Neuronal stem cell (in vitro differentiated cells): ENCODE data around the gene EPHA6.

ENCODE experiments used
- DNase-seq: peaks from one replicate; pipeline ENCODE4 v3.0.0-alpha.2; 2013; ENCODE audit warnings: low spot score
- H2AFZ ChIP-seq: one replicate; pipeline ENCODE4 v1.6.1; 2013; ENCODE audit warnings: mild to moderate bottlenecking, low read length, inconsistent platforms
- H2AK5ac ChIP-seq: 2 replicates; pipeline ENCODE4 v1.6.1; 2013; ENCODE audit warnings: low read depth, mild to moderate bottlenecking, inconsistent platforms, low read length, moderate library complexity, mixed read lengths
- H2BK120ac ChIP-seq: 2 replicates; pipeline ENCODE4 v1.6.1; 2013; ENCODE audit warnings: low read depth, mild to moderate bottlenecking, inconsistent platforms, low read length, moderate library complexity, mixed read lengths
- H2BK12ac ChIP-seq: one replicate; pipeline ENCODE4 v1.6.1; 2013; ENCODE audit warnings: low read length, inconsistent platforms
- H2BK15ac ChIP-seq: 2 replicates; pipeline ENCODE4 v1.6.1; 2013; ENCODE audit warnings: mild to moderate bottlenecking, low read length, inconsistent platforms, mixed read lengths
- H2BK5ac ChIP-seq: one replicate; pipeline ENCODE4 v1.6.1; 2013; ENCODE audit warnings: inconsistent platforms, mild to moderate bottlenecking, low read length, moderate library complexity
- H3K14ac ChIP-seq: one replicate; pipeline ENCODE4 v1.6.1; 2013; ENCODE audit warnings: low read length, inconsistent platforms
- H3K18ac ChIP-seq: 2 replicates; pipeline ENCODE4 v1.6.1; 2013; ENCODE audit warnings: low read length, inconsistent platforms
- H3K23ac ChIP-seq: 2 replicates; pipeline ENCODE4 v1.6.1; 2013; ENCODE audit warnings: low read depth, mild to moderate bottlenecking, mixed read lengths, low read length, inconsistent platforms; ENCODE audit not compliant: poor library complexity
- H3K27ac ChIP-seq: replicated peaks from 3 replicates; pipeline ENCODE4 v1.5.1; 2013; ENCODE audit warnings: low read length, inconsistent platforms
- H3K27me3 ChIP-seq, 3 experiments: 2 replicates each; pipeline ENCODE4 v1.6.1; 2013; ENCODE audit warnings: low read length in 3 of 3, mild to moderate bottlenecking in 2 of 3, inconsistent platforms in 1 of 3, low read depth in 1 of 3, mixed read lengths in 1 of 3, moderate library complexity in 1 of 3; ENCODE audit not compliant: control insufficient read depth in 3 of 3, insufficient read depth in 3 of 3
- H3K36me3 ChIP-seq, 2 donors: replicated peaks in 1 of 2; 2 replicates each; pipeline ENCODE4 v1.6.1; 2013; ENCODE audit warnings: low read length in 2 of 2; ENCODE audit not compliant: control insufficient read depth in 2 of 2, insufficient read depth in 2 of 2
- H3K4ac ChIP-seq: 2 replicates; pipeline ENCODE4 v1.6.1; 2013; ENCODE audit warnings: inconsistent platforms, mild to moderate bottlenecking, low read length, moderate library complexity
- H3K4me1 ChIP-seq, 2 donors: 1 replicate in 1 of 2; 2 replicates in 1 of 2; pipeline ENCODE4 v1.6.1; 2013; ENCODE audit warnings: low read length in 2 of 2, low read depth in 1 of 2; ENCODE audit not compliant: control insufficient read depth in 2 of 2, insufficient read depth in 1 of 2
- H3K4me2 ChIP-seq: one replicate; pipeline ENCODE4 v1.6.1; 2013; ENCODE audit warnings: mild to moderate bottlenecking, low read length, inconsistent platforms; ENCODE audit not compliant: insufficient read depth, poor library complexity, severe bottlenecking
- H3K4me3 ChIP-seq, 2 donors: 2 replicates each; pipeline ENCODE4 v1.5.1; 2013; ENCODE audit warnings: low read length in 2 of 2, mild to moderate bottlenecking in 2 of 2, inconsistent platforms in 1 of 2, moderate library complexity in 1 of 2
- H3K79me1 ChIP-seq: one replicate; pipeline ENCODE4 v1.6.1; 2013; ENCODE audit warnings: low read depth, mild to moderate bottlenecking, inconsistent platforms, low read length, moderate library complexity
- H3K9ac ChIP-seq: one replicate; pipeline ENCODE4 v1.6.1; 2013; ENCODE audit warnings: mild to moderate bottlenecking, low read depth, low read length, inconsistent platforms; ENCODE audit not compliant: poor library complexity
- H3K9me3 ChIP-seq, 2 donors: replicated peaks in 1 of 2; 2 replicates each; pipeline versions ENCODE3 to v1.6.1; 2013; ENCODE audit warnings: low read length in 2 of 2, mild to moderate bottlenecking in 2 of 2, inconsistent platforms in 1 of 2, low read depth in 1 of 2, mixed read lengths in 1 of 2, moderate library complexity in 1 of 2; ENCODE audit not compliant: control insufficient read depth in 2 of 2, insufficient read depth in 1 of 2
- H4K8ac ChIP-seq: one replicate; pipeline ENCODE4 v1.6.1; 2013; ENCODE audit warnings: low read depth, mild to moderate bottlenecking, inconsistent platforms, low read length, moderate library complexity
- H4K91ac ChIP-seq: one replicate; pipeline ENCODE4 v1.6.1; 2013; ENCODE audit warnings: low read length, low read depth, mild to moderate bottlenecking, inconsistent platforms; ENCODE audit not compliant: poor library complexity
- WGBS, 2 donors: extraction: QIAGEN DNeasy Blood & Tissue Kit; methylation state at CpG; one replicate each; pipeline ENCODE4 v1.1.7; 2013; ENCODE audit warnings: missing lambda C conversion rate in 2 of 2, mixed read lengths in 1 of 2; ENCODE audit not compliant: insufficient read length in 2 of 2, insufficient replicate concordance in 1 of 2; ENCODE audit errors: extremely low coverage in 2 of 2; 5-methylcytosine and 5-hydroxymethylcytosine counted together

The EPHA6 gene

DNA sequence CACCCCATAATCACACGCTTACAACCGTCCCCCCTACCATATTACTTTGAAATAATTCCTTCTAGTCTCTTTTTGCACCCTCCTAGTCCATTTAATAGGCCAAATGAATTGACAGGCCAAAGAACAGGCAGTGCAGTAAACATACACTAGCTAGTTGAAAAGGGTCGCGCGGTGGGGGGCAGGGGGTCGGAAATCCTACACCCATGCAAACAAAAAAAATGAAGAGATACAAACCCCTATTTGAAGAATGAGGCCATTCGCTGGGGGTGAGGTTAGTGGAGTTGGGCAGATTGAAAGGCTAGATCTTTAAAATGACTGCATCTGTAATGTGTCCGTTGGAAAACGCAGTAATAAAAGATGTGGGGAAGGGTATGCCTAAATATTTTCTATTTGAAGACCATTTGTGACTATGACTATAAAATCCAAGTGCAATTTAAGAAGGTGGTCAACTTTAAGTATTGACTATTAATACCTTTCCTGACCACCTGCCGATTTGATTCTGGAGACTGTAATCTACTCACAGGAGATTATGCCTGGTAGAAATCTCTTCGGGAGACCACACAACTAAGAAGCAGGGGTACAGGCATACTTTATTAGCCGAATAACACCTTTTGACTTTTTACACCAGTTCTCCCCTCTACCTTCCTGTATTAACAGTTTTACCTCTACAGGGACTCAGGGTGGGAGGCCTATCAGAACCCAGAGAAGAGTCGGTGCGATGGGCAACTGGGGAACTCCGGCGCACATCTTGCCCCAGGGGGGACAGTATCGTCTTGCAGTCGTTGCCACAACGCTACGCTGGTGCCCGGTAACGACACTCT is 949.4 kb downstream of the EPHA6 start:
- H3K9ac ChIP-seq, result peak overlapping the region; percentile 85
- H3K23ac ChIP-seq, result peak overlapping the region; percentile 47
- no peak overlapping the region for H2BK12ac ChIP-seq
- no peaks in the 10 kb centered on the region for H3K9me3 ChIP-seq
- H3K79me1 ChIP-seq, result no peaks in the 10 kb centered on the region
- H3K18ac ChIP-seq, result peak overlapping the region; percentile 92
- DNase-seq, result no peak
- no peak overlapping the region for H2AK5ac ChIP-seq
- H3K4ac ChIP-seq, result no peak overlapping the region
- peak overlapping the region; percentile 89 to 95 for H3K4me3 ChIP-seq
- no peaks in the 10 kb centered on the region for H3K36me3 ChIP-seq
- peak overlapping the region; percentile 94 for H2AFZ ChIP-seq
- no CpG with 5 or more reads among the region's 22 CpGs for WGBS, 2 donors
- H4K91ac ChIP-seq, result no peak overlapping the region
- H2BK120ac ChIP-seq, result peak overlapping the region; percentile 83
- H3K27me3 ChIP-seq, result no peaks in the 10 kb centered on the region
- peaks cover 0 to 5% of the 10 kb centered on the region in 2 donors for H3K4me1 ChIP-seq
- peak overlapping the region; percentile 61 for H3K4me2 ChIP-seq
- H2BK5ac ChIP-seq, result peak overlapping the region; percentile 88
- no peak overlapping the region for H4K8ac ChIP-seq
- no peak overlapping the region for H3K14ac ChIP-seq
- H3K27ac ChIP-seq, result peak overlapping the region; percentile 92
- no peak overlapping the region for H2BK15ac ChIP-seq

DNA sequence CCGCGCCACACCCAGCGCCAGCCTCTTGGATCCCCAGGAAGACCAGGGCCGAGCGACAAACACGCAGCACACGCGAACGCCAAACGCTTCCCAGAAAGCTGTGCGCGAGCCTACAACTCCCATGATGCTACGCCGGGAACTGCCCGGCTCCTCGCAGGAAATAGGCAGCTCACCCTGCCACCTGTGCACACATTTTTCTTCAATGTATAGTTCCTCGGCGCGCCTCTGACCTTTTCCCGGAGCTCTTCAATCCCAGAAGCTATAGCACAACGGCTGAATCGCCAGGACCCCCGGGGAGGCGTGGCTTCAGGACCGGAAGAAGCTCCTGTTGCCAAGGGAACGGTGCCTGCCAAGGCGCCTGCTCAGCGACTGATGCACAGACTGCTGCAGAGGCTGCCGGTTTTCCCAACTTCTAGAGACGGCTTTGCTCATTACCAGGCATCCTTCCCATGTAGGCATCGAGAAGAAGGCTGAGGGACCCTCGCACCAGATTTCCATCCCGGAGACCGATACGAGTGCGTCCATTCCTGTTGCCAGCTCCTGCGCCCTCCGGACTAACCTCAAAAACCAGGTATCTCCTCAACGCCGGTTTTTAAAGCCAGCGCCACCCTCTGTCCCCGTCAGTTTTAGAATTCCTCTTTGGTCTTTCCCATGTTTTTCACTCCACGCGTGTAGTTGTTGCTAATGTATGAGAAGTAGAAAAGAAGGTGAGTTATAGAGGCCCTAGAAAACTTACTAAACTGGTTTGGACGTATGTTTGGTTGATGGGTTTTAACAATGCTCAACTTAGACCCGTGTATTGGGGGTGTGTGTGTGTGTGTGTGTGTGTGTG is 950.2 kb downstream of the EPHA6 start, which contains the start of gene ARL6:
TSS of gene ARL6 (plus strand) at position 352 of the 832 bp plus-strand sequence. CDS start 3,350 bp downstream, outside the sequence.
- Histone ChIP-seq H3K18ac (peak within 1 kb of the TSS; percentile 92), H2BK5ac (peak within 1 kb of the TSS; percentile 88), H3K27me3 (no peaks in the 10 kb centered on the region), H2AFZ (peak within 1 kb of the TSS; percentile 94), H3K4me2 (peak within 1 kb of the TSS; percentile 61), H3K9me3 (no peaks in the 10 kb centered on the region), H3K4ac (no peak within 1 kb of the TSS), H4K91ac (no peak within 1 kb of the TSS), H3K14ac (no peak within 1 kb of the TSS), H3K79me1 (no peaks in the 10 kb centered on the region), H3K4me1 (peaks cover 0 to 5% of the 10 kb centered on the region in 2 donors), H3K4me3 (peak within 1 kb of the TSS; percentile 89 to 95), H3K23ac (peak within 1 kb of the TSS; percentile 47), H3K36me3 (peaks cover 0 to 3% of the 10 kb centered on the region in 2 donors), H2BK15ac (peak within 1 kb of the TSS; percentile 55), H2AK5ac (no peak within 1 kb of the TSS), H2BK12ac (no peak within 1 kb of the TSS), H2BK120ac (peak within 1 kb of the TSS; percentile 83), H3K27ac (peak within 1 kb of the TSS; percentile 92), H4K8ac (no peak within 1 kb of the TSS), H3K9ac (peak within 1 kb of the TSS; percentile 85)
- peak; percentile 82 for DNase-seq
- WGBS, 2 donors, result no CpG with 5 or more reads among the region's 46 CpGs

DNA sequence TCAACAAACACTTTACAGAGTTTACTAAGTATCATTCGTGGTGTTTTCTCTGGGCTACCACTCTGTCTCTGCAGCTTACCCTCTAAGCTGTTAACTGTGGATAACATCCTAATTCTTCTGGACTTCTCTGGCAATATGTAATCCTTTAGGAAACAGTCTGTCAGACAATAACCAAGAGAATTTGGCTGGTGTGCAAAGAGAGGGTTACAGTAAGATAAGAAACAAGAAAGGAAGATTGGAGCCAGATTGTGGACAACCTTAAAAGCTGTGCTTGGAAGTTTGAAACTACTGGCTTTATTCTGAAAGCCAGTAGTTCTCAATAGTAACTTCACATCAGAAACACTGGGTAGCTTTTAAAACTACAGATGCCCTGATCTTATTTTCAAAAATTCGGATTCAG is 950.9 kb downstream of the EPHA6 start:
- H3K23ac ChIP-seq, result no peak overlapping the region
- peaks cover 0 to 5% of the 10 kb centered on the region in 2 donors for H3K4me1 ChIP-seq
- H2AK5ac ChIP-seq, result no peak overlapping the region
- H3K27ac ChIP-seq, result no peak overlapping the region
- no peak overlapping the region for H2BK15ac ChIP-seq
- no peak overlapping the region for H2BK120ac ChIP-seq
- no peaks in the 10 kb centered on the region for H3K27me3 ChIP-seq
- no peak overlapping the region for H3K4ac ChIP-seq
- no peaks in the 10 kb centered on the region for H3K79me1 ChIP-seq
- peak overlapping the region; percentile 3 for H3K4me2 ChIP-seq
- WGBS, 2 donors, result no CpG with 5 or more reads among the region's 2 CpGs
- no peaks in the 10 kb centered on the region for H3K9me3 ChIP-seq
- H2BK12ac ChIP-seq, result no peak overlapping the region
- no peak overlapping the region for H3K18ac ChIP-seq
- H2AFZ ChIP-seq, result peak overlapping the region; percentile 94
- DNase-seq, result no peak
- H4K8ac ChIP-seq, result no peak overlapping the region
- H3K4me3 ChIP-seq, result peak overlapping the region in 1 of 2 donors; percentile 89
- H3K9ac ChIP-seq, result no peak overlapping the region
- peaks cover 0 to 7% of the 10 kb centered on the region in 2 donors for H3K36me3 ChIP-seq
- no peak overlapping the region for H2BK5ac ChIP-seq
- H4K91ac ChIP-seq, result no peak overlapping the region
- H3K14ac ChIP-seq, result no peak overlapping the region

DNA sequence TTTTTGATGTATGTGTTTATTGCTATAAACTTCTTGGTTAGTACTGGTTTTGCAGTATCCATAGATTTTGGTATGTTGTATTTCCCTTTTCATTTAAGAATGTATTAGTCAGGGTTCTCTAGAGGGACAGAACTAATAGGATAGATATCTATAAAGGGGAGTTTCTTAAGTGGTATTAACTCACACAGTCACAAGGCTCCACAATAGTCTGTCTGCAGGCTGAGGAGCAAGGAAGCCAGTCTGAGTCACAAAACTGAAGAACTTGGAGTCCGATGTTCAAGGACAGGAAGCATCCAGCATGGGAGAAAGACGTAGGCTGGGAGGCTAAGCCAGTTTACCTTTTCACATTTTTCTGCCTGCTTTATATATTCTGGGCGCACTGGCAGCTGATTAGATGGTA is 958.5 kb downstream of the EPHA6 start:
- H3K4me1 ChIP-seq, result no peaks in the 10 kb centered on the region
- H2BK15ac ChIP-seq, result no peak overlapping the region
- no peak overlapping the region for H3K4me3 ChIP-seq
- H3K14ac ChIP-seq, result no peak overlapping the region
- peaks cover 0 to 4% of the 10 kb centered on the region in 2 donors for H3K9me3 ChIP-seq
- DNase-seq, result no peak
- no peak overlapping the region for H3K4ac ChIP-seq
- no peak overlapping the region for H2AFZ ChIP-seq
- no peak overlapping the region for H2BK12ac ChIP-seq
- no CpG with 5 or more reads among the region's 3 CpGs for WGBS, 2 donors
- no peak overlapping the region for H3K18ac ChIP-seq
- no peak overlapping the region for H2BK5ac ChIP-seq
- no peak overlapping the region for H3K23ac ChIP-seq
- no peak overlapping the region for H4K8ac ChIP-seq
- H3K9ac ChIP-seq, result no peak overlapping the region
- no peak overlapping the region for H3K27ac ChIP-seq
- no peaks in the 10 kb centered on the region for H3K27me3 ChIP-seq
- no peak overlapping the region for H2BK120ac ChIP-seq
- no peak overlapping the region for H3K4me2 ChIP-seq
- no peak overlapping the region for H4K91ac ChIP-seq
- no peak overlapping the region for H2AK5ac ChIP-seq
- no peaks in the 10 kb centered on the region for H3K79me1 ChIP-seq
- H3K36me3 ChIP-seq, result peaks cover 0 to 7% of the 10 kb centered on the region in 2 donors
